ENCODE measurements around the gene CEP250.
A peak's percentile ranks its signal among the peaks of the same experiment; 100 is the strongest.
"Not testable (repeated sequence)": the region's sequence is repeated elsewhere in the genome, so short reads cannot be mapped to it uniquely, and the experiment has no call there.

CEP250 gene, protein sequence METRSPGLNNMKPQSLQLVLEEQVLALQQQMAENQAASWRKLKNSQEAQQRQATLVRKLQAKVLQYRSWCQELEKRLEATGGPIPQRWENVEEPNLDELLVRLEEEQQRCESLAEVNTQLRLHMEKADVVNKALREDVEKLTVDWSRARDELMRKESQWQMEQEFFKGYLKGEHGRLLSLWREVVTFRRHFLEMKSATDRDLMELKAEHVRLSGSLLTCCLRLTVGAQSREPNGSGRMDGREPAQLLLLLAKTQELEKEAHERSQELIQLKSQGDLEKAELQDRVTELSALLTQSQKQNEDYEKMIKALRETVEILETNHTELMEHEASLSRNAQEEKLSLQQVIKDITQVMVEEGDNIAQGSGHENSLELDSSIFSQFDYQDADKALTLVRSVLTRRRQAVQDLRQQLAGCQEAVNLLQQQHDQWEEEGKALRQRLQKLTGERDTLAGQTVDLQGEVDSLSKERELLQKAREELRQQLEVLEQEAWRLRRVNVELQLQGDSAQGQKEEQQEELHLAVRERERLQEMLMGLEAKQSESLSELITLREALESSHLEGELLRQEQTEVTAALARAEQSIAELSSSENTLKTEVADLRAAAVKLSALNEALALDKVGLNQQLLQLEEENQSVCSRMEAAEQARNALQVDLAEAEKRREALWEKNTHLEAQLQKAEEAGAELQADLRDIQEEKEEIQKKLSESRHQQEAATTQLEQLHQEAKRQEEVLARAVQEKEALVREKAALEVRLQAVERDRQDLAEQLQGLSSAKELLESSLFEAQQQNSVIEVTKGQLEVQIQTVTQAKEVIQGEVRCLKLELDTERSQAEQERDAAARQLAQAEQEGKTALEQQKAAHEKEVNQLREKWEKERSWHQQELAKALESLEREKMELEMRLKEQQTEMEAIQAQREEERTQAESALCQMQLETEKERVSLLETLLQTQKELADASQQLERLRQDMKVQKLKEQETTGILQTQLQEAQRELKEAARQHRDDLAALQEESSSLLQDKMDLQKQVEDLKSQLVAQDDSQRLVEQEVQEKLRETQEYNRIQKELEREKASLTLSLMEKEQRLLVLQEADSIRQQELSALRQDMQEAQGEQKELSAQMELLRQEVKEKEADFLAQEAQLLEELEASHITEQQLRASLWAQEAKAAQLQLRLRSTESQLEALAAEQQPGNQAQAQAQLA (N-terminal part only)

DNA sequence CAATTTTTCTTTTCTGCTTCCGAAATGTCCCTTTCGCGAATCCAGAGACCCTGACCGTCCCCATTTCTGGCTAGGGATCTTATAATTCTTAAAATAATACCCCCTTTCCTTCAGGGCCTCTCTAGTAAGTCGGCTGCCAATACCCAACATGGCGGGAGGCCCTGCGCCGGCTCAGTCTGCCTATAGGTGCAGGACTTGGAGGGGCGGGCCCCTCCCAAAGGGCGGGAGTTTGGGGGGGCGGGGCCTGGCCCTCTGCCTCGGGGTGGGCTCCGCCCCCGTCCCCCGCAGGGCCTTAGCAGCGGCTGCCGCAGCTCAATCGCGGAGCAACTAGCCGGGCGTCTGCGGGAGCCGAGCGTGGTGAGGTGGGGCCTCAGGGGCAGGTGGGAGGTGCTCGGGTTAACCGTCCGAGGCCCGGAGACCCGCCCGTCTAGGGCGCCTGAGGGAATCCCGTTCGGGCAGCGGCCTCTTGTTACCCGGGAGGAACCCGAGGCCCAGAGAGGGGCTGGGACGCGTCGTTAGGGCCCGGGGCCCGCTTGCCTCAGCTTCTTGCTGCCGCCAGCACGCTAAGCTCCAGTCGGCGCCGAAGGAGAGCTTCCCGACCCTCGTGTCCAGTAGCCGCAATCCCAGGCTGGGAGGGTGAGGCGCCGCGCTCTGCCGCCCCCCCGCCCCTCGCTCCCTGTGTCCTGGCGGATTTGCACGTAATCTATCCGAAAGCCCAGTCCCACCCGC lies at the start of gene CEP250:
Gene CEP250 (plus strand): TSS at position 718 of the 729 bp plus-strand sequence. CDS start 6,770 bp downstream, outside the sequence.
- DNase-seq: peak; percentile 97

DNA sequence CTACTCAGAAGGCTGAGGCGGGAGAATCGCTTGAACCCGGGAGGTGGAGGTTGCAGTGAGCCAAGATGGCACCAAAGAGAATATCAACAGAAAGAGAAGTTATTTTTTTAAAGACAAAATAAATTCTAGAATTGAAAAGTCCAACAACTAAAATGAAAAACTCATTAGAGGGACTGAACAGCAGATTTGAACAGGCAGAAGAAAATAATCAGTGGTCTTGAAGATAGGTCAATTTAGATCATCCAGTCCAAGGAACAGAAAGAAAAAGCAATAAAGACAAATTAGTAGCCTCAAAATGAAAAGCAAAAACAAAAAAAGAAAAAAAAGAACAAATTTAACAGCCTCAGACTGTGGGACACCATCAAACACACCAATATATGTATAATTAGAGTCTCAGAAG lies 49.6 kb upstream of the CEP250 start:
- DNase-seq: no peak

DNA sequence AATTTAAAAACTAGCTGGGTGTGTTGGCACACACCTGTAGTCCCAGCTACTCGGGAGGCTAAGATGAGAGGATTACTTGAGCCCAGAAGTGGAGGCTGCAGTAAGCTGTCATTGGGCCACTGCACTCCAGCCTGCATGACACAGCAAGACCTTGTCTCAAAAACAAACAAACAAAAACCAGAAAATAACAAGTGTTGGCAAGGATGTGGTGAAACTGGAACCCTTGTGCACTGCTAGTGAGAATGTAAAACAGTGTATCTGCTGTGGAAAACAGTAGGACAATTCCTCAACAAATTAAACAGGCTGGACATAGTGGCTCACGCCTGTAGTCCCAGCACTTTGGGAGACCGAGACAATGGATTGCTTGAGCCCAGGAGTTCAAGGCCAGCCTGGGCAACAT lies 47.1 kb upstream of the CEP250 start:
- DNase-seq: no peak

DNA sequence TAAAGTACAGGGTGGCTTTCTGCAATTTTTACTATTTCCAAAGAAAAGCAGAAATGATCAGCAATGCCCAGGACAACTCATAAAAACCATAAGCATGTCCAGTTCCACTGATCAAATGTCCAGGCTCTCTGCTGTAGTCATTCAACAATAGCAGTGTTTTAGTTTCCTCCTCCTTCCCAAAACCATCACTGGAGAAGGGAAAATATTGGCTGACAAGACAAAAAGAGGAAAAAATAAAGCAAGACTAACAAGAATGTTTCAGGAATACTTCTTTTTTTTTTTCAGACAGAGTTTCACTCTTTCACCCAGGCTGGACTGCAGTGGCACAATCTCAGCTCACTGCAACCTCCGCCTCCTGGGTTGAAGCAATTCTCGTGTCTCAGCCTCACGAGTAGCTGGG lies 45.9 kb upstream of the CEP250 start:
- no peak for DNase-seq

DNA sequence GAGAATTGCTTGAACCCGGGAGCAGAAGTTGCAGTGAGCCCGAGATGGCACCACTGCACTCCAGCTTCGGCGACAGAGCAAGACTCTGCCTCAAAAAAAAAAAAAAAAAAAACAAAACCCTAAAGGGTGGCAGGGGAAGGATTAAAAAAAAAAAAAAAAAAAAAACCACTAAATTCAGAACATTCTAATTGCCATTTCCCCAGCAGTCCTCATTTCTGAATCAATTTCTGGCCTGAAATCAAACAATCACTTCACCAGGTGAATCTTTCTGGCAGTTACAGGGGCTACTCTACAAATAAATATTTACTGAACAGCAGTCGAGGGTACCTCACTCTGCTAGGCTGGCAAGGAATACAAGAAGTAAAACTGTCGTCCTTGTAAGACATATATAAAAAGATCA lies 44.8 kb upstream of the CEP250 start:
- DNase-seq: no peak

DNA sequence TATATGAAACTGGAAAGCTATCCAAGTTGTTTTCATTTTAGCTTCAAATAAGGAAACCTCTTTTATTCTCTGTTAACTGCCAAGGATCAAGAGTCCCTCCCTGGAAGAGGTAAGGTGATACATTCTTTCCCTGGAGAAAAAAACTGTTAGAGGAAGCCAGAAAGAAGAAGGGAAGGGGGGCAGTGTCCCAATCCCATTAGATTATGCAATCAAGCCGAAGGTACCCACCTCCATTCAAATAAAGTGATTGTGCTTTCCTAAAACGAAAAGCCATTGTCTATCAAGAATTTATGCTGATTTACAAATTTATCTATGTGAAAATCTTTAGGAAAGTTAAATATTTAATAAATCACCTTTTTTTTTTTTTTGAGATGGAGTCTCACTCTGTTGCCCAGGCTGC lies 34.1 kb upstream of the CEP250 start:
- DNase-seq: no peak

DNA sequence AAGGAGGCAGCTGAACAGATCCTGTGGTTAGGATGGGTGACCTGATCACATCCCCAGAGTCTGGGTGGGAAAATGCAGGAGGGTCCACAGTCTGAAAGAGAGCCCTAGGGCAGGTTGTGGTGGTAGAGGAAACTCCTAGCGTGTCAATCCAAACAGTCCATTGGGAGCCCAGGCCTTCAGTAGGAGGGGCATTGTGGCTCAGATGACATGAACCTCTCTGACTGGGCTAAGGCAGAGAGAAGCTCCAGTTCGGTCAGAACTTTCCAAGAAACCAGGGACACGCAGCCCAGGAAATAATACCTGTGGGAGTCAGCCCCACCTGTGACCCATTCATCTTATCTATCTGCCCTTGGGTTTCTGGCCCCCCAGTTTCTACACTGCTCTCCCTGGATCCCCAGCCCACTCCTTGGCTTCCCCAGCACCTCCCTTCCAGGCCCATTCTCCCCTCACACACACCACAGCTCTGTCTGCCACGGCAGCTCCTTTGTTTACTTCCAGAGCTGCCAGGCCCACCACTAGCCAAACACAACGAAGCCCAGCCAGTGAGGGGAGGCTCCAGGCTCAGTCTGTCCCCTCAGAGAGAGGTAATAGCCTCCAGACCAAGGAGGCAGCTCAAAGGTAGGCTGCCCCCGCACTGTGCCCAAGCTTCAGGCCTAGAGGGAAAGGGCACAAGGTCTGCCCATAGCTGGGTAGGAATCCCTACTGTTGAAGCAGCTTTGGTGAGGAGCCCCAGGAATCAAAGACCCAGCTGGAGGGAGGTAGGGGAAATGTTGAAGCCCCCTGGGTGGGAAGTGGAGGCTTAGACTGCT lies 23.6 kb upstream of the CEP250 start:
- no peak for DNase-seq

DNA sequence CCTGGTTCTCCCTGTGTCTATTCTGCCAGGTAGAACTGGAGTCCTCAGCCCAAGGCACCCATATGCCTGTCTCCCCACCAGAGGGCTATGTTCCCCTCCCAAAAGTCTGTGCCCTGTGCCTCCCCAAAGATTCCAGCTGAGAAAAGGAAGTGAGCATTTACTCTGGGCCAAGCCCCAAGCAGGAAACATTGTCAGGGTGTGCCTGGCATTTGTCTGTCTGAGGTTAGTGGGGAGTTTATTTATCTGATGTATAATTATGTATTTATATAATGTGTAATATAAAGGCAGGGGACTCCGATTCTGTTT lies 23.0 kb upstream of the CEP250 start:
- DNase-seq: no peak

DNA sequence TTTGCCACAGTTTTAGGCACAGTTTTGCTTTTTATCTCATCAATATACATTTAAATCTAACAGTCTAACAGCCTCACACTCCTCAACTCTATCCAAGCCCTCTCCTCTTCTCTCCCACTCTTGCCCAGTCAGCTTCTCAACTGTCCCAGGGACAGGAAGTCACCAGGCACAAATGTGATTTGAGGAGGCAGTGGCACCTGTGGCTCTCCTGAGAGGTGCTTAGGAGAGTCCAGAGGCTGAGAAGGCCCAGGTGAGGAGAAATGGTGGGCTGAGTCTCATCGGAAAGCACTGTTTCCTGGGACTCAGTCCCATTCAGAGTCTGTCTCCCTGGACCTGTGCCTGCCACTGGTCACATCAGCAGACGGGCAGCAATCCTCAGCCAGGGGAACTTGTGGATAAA lies 22.1 kb upstream of the CEP250 start:
- DNase-seq: no peak

DNA sequence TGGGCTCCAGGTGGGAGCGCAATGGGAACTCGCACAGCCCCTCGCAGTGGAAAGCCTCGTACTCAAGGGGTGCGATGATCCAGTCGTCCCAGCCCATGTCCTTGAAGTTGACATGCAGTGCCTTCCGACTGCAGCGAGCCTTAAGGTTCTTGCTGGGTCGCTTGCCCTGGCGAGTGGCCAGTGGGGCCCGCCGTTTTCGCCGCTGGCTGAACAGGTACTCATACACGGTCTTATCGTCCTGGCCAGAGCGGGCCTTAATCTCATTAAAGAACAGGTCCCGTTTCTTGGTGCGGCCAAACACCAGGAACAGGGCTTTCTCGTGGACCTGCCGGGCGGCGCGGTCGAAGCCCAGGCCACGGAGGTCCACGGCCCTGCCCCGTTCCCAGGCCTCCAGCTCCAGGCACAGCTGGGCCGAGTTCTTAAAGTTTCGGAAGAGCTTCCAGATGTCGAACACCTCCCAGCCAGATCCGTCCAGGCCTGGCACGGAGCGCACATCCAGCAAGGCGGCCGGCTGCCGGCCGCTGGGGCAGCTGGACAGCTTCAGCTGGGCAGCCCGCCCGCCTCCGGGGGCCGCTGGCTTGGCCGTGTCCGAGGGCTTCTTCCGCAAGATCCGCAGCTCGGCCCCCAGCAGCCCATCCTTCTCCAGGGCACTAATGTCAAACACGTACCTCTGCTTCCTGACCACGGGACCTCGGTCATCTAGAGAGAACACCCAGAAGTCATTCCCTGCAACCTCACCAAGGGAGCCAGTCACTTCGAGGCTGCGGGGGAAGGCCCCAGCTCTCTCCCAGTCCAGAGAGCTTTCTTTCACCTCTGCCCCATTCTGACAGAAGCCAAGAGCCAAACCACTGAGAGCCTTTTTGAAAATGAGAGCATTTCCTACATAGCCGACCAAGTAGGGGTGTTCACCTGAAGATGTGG lies 21.1 kb upstream of the CEP250 start:
- DNase-seq: no peak

DNA sequence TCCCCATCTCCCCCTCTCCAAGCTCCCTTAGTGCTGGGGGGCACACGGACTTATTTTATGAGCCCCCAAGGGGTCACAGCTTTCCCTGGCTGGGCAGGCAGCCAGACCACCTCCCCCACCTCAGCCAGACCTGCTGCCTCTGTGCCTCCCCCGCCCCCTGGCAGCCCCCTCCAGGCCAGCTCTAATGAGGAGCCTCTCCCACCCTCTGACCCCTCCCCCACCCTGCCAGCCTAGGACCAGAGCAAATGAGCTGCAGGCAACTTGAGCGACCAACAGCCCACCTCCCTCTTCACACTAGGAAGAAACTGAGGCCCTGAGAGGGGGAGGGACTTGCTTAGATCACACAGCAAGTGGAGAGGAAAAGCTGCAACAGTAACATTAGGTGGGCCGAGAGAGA lies 19.2 kb upstream of the CEP250 start:
- DNase-seq: no peak

DNA sequence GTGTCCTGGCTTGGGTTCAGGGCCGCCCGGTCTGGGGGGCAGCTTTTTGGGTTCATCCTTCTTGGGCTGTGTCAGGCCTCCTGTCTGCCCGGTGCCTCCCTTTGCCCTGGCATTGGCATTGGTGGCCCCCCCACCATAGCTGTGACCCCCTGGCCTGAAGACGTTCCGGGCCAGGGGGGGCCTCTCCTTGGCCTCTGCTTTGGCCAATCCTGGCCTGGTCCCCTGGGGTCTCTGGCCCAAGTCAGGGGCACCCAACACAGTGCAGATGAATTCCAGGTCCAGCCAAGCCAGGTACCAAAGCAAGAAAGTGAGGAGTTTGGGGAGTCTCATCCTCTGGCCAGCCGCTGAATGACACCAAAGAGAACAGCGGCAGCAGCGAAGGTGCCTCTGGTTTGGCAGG lies 17.8 kb upstream of the CEP250 start:
- DNase-seq: no peak

DNA sequence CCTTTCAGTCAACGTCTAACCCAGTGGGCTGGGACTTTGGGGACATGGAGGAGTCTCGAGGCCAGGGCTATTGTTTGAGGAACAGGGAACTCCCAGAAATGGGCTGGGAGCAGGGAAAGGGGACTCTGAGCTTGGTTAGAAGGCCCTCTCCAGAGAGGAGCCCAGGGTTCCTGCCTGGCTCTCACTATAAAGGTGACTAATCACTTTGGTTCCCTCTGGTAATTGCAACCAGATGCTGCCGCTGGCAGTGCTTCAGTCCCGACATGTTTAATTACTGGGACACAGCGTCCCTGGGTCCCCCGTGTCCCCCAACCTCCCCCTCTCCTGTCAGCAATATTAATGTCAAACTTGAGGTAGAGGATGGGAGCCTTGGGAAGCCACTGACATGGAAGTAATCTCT lies 12.4 kb upstream of the CEP250 start:
- DNase-seq: no peak

DNA sequence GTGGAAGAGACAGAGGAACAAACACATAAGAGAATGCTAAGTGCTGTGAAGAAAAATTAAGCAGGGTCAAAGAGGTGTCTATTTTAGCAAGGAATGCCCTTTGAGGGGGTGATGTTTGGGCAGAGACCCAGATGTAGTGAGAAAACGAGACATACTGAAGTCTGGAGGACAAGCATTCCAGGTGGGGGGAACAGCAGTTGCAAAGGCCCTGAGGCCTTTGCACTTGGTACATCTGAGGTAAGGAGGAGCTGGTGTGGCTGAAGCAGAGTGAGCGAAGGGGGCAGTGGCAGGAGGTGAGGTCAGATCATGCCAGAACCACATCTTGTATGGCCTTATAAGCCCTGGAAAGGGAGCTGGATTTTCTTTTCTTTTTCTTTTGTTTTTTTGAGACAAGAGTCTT lies 11.2 kb upstream of the CEP250 start:
- no peak for DNase-seq

DNA sequence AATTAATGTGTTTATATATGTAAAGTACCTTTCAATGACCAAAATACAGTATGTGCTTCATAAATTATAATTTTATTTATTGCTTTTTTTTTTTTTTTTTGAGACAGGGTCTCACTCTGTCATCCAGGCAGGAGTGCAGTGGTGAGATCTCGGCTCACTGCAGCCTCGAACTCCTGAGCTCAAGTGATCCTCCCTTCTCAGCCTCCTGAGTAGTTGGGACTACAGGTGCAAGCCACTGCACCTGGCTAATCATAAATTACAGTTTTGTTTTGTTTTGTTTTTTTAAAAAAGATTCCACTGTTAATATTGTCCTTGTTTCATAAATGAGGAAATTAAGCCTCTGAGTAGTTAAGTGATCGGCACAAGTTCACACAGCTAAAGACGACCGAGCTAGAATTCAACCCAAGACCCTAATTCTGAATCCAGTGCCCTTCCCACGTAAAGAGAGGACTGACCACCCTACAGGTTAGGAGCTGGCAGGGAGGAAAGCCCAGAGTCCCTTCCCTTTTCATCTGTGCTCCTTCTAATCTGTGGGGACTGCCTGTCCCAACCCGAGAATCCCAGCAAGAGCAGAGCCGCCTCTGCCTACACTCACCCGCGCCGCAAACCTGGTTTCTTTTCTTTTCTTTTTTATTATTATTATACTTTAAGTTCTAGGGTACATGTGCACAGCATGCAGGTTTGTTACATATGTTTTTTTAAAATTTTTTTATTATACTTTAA lies 8.9 kb upstream of the CEP250 start:
- DNase-seq: no peak

DNA sequence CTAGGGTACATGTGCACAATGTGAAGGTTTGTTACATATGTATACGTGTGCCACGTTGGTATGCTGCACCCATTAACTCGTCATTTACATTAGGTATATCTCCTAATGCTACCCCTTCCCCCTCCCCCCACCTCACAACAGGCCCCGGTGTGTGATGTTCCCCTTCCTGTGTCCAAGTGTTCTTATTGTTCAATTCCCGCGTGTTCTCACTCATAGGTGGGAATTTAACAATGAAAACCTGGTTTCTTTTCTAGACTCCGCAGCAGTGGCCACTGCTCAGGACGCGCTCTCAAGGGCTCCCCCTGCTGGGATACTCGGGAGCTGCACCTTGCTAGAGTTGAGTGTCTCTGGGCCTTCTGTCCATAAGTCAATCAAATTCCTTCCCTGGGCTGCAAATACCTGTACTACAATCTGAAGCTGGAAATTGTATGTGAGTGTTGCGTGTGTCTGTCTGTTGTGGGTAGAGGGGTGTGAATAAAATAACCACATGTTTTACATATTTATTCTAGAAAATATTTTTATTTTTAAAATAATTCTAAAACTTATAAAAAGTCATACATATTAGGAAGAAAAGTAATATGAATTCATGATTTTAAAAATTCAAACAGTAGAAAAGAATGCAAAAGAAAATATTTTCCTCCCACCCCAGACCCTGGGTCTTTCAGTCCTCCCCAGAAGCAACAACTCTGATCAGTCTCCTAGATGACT lies 8.2 kb upstream of the CEP250 start:
- peak; percentile 78 for DNase-seq

DNA sequence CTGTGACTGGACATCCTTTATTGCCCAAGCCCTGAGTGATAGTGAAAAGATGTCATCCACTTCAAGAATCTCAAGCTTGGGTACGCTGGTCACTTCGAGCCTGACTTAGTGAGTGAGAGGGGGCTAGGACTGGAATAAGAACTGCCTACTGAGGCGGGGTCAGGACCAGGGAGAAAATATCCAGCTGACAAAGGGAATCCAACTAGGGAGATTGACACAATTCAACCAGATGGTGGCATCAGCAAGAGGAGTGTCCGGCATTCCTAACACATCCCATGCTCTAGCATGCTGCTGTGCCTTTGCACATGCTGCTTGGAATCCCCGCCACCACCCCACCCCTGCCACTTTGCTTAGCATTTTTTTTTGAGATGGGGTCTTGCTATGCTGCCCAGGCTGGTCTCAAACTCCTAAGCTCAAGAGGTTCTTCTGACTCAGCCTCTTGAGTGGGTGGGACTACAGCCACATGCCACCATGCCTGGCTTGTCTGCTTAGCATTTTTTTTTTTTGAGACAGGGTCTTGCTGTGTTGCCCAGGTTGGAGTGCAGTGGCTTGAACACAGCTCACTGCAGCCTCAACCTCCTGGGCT lies 6.5 kb upstream of the CEP250 start:
- DNase-seq: no peak

DNA sequence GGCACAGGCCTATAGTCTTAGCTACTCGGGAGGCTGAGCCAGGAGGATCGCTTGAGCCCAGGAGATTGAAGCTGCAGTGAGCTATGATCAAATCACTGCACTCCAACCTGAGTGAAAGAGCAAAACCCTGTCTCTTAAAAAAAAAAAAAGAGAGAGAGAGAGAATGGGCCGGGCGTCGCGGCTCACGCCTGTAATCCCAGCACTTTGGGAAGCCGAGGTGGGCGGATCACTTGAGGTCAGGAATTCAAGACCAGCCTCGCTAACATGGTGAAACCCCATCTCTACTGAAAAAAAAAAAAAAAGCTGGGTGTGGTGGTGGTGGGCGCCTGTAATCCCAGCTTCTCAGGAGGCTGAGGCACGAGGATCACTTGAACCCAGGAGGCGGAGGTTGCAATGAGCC lies 5.5 kb upstream of the CEP250 start:
- not testable (repeated sequence) for DNase-seq

DNA sequence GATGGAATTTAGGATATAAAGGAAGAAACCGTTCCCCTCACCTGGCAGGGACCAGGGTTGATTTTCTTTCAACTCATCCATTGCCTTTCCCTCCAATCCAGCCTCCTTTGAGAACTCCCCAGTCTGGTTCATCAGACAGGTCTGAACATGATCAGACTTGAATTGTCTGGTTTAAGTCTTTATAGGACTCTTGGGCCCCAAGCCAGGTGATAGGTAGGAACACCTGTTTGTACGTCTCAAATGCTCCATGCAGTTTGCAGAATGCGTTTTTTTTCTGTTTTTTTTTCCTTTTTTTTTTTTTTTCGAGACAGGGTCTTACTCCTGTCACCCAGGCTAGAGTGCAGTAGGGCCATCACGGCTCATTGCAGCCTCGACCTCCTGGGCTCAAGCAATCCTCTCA lies 4.1 kb upstream of the CEP250 start:
- DNase-seq: peak; percentile 93
